ENCODE results near the gene FBXL22. TPM values are rescaled to one million over a fixed set of nuclear protein-coding genes. Genes with fewer than 3 reads are reported as not detected.

Gene FBXL22
- total and polyA plus RNA-seq, 2 of the 4 experiments (the other 2 are of a cell fraction) = 0.36 to 1.3 TPM

- Histone ChIP-seq H4K20me1 (ENCODE audit: insufficient read depth, low read length) (peaks cover 3% of the 10 kb centered on the region; the same call in 1 of the 2 replicates), H4K91ac (ENCODE audit: insufficient read depth, low read depth, low read length) (peak overlapping the region; percentile 61), H3K9me1 (ENCODE audit: insufficient read depth, low read length) (peaks cover 7% of the 10 kb centered on the region), H3K4ac (ENCODE audit: low read depth, low read length) (peak overlapping the region; percentile 65; the same call in 1 of the 2 replicates), H3K56ac (ENCODE audit: extremely low read depth, insufficient read depth, low read length) (peak overlapping the region; percentile 41; the same call in 1 of the 2 replicates), H3K14ac (replicated peaks; ENCODE audit: low read depth, low read length) (peak overlapping the region; percentile 69; the same call in 1 of the 2 replicates), H3K27me3 (ENCODE audit: control insufficient read depth, insufficient read depth, low read length) (no peaks in the 10 kb centered on the region), H3K4me1 (ENCODE audit: control insufficient read depth, insufficient read depth, low read length) (no peaks in the 10 kb centered on the region), H3K9ac (ENCODE audit: low read depth, low read length) (peak overlapping the region; percentile 51; the same call in 1 of the 2 replicates), H3K27ac (ENCODE audit: insufficient read depth, low read length) (peak overlapping the region; percentile 65; the same call in 1 of the 2 replicates), H2BK15ac (ENCODE audit: low read depth, low read length) (no peak overlapping the region), H3K18ac (ENCODE audit: low read depth, low read length) (peak overlapping the region; percentile 76), H2AK5ac (ENCODE audit: low read depth, low read length) (no peak overlapping the region), H2BK5ac (ENCODE audit: low read depth, low read length, poor library complexity, severe bottlenecking) (peak overlapping the region; percentile 98), H2BK120ac (ENCODE audit: low read depth, low read length) (peak overlapping the region; percentile 81; the same call in 1 of the 2 replicates), H3K4me3 (ENCODE audit: insufficient read depth, low read depth, low read length) (peak overlapping the region; percentile 18; the same call in 1 of the 2 replicates), H4K5ac (ENCODE audit: low read depth, low read length) (peak overlapping the region; percentile 50; the same call in 1 of the 2 replicates), H2AFZ (replicated peaks; ENCODE audit: low read length, poor library complexity) (no peak overlapping the region), H4K8ac (ENCODE audit: low read depth in 2 of 2, low read length in 2 of 2) (peak overlapping the region in 1 of 2 experiments; percentile 44; a peak in 2 of 4 replicates), H3K36me3 (ENCODE audit: control insufficient read depth, insufficient read depth, low read length) (peaks cover 7% of the 10 kb centered on the region), H3K23ac (ENCODE audit: low read depth, low read length) (peak overlapping the region; percentile 78; the same call in 1 of the 2 replicates), H3K79me1 (ENCODE audit: low read depth in 1 of 2, low read length in 2 of 2) (peaks cover 10 to 25% of the 10 kb centered on the region in 2 experiments; a peak in 3 of 4 replicates), H2AK9ac (replicated peaks; ENCODE audit: low read depth, low read length, poor library complexity) (no peak overlapping the region), H3K4me2 (ENCODE audit: low read depth, low read length) (peak overlapping the region; percentile 86), H2BK20ac (ENCODE audit: low read depth, low read length) (peak overlapping the region; percentile 59; the same call in 1 of the 2 replicates), H3K9me3 (ENCODE audit: control insufficient read depth, insufficient read depth, low read length) (no peaks in the 10 kb centered on the region)
- intact Hi-C loops (cut with micrococcal nuclease) = loop anchor here (1.0 to 2.0 kb wide), 2 partner anchors 44 to 49 kb away; partner anchors contain the start of genes FBXL22 and USP3
- ATAC-seq (ENCODE audit: low read depth) = peak; percentile 86
- dilution Hi-C loops (cut with HindIII; ENCODE audit: low sequenced_read_pairs, unreplicated experiment) = no loop called here
- CTCF ChIA-PET = interaction anchor here (0.6 to 1.0 kb wide), 4 partner anchors 12 to 86 kb away, joined by 3 to 4 read pairs (median 4); partner anchors contain the start of gene USP3
- POLR2A ChIA-PET (ENCODE audit: unreplicated experiment) = interaction anchor here (0.6 kb wide), 1 partner anchor 17 kb away, joined by 3 read pairs; no protein-coding TSS in a partner anchor
- in situ Hi-C loops (cut with MboI; ENCODE audit: low sequenced_read_pairs) = loop anchor here (5.0 kb wide), 1 partner anchor 41 kb away; no protein-coding TSS in a partner anchor
- peak; percentile 5; the same call in 1 of the 2 replicates for TF ChIP-seq RAD21 (IDR thresholded peaks at IDR 0.05; ENCODE audit: low read length)
- TF ChIP-seq CEBPB (IDR thresholded peaks at IDR 0.05; ENCODE audit: low read depth, low read length) = peak; percentile 53; the same call in 1 of the 2 replicates
- no peak for TF ChIP-seq SMC3 (IDR thresholded peaks at IDR 0.05; ENCODE audit: low read depth, low read length)
- peak; percentile 27; the same call in 1 of the 2 replicates for TF ChIP-seq MXI1 (IDR thresholded peaks at IDR 0.05; ENCODE audit: borderline replicate concordance, low read depth, low read length)
- 0 out of 2 replicates have a peak, but pooled peaks have one; percentile 9 for TF ChIP-seq MAZ (IDR thresholded peaks at IDR 0.05; ENCODE audit: borderline replicate concordance, low read depth, low read length)
- peak; percentile 90 for TF ChIP-seq USF2 (IDR thresholded peaks at IDR 0.05; ENCODE audit: low read depth, low read length)
- DNase-seq = peak; percentile 97
- 0% methylated on average over 2 of the region's 3 CpGs; no CpG with 5 or more reads in 1 of the 2 experiments for WGBS, 2 experiments (ENCODE audit: extremely low coverage in 2 of 2, insufficient read length in 1 of 2)
- BruUV-seq (replicated peaks) = no TSS peak
Observed at GRCh38 chr15:63553388-63553791, 43.8 kb upstream of the FBXL22 start.

Measured in IMR-90 (cell line).